H1 (cell line): Measurements from ENCODE around the gene ECEL1. TPM values are rescaled to one million over a fixed set of nuclear protein-coding genes. Genes with fewer than 3 reads are reported as not detected.

ENCODE experiments used
- TAF7 ChIP-seq: optimal IDR thresholded peaks from 2 replicates; pipeline ENCODE3; 2011; ENCODE audit warnings: low read depth, mild to moderate bottlenecking, inconsistent platforms, low read length, moderate library complexity, borderline replicate concordance
- TEAD4 ChIP-seq: IDR thresholded peaks from 2 replicates; pipeline ENCODE4 v1.6.1; 2012; ENCODE audit warnings: low read depth, low read length, inconsistent platforms, mixed read lengths
- polyA plus RNA-seq, 7 experiments: library from polyadenylated mRNA; depleted of rRNA in 3 of 7; stranded (reverse) in 5 of 7; unstranded in 2 of 7; fragments of >200 nt in 5 of 7; fragments of 200-250 nt in 2 of 7; gene quantifications; 1 replicate in 5 of 7; 2 replicates in 1 of 7; 4 replicates in 1 of 7; pipeline versions ENCODE4 v1.2.1 to v1.2.3, GENCODE V29; 2011 to 2013; ENCODE audit warnings: missing spikeins in 2 of 7, mixed read lengths in 2 of 7
- total RNA-seq: library from RNA; stranded (reverse); fragmentation: NEBNext Ultra II Directional; extraction: Animal tissue kit (Norgen Biotek cat#: 25700); gene quantifications from 2 replicates; pipeline ENCODE4 v1.2.1, GENCODE V29; 2021

ECEL1 gene
- total and polyA plus RNA-seq, 2 of the 8 experiments (the other 6 are each of a cell fraction or from before 2014, with no cell fraction given): 7.7 to 20.2 TPM

DNA sequence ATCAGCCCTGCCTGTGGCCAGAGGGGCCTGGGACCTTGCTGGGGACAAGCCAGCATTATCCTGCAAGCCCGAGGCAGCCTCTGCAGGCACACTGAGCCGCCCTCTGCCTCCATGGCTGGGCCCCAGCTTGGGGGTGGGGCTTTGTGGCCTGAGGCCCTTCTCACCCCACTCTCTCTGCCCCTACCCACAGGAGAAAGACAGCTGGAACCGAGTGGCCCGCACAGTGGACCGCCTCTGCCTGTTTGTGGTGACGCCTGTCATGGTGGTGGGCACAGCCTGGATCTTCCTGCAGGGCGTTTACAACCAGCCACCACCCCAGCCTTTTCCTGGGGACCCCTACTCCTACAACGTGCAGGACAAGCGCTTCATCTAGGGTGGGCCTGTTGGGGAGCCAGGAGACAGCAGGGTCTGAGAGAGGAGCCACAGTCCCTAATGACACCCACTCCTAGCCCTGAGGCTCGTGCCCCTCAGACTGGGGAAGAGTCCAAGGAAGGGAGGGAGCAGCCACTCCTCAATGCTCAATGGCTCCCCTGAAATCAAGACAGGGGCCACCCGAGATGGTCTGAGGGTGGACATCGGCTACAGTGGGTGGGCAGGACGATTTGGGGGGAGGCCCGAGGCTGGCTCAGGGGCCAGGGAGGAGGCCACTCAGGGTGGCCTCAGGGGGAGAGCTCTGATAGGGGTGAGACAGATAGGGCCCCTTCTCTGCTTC lies 47.5 kb upstream of the ECEL1 start (continued):
- TF ChIP-seq TAF7 (no peak), TEAD4 (no peak)
